ENCODE data around the gene TSPAN17. TPM values are rescaled to one million over a fixed set of nuclear protein-coding genes. Genes with fewer than 3 reads are reported as not detected.

The TSPAN17 gene
- total RNA-seq, 2 donors from 2014 or later: 15.0 to 20.4 TPM

DNA sequence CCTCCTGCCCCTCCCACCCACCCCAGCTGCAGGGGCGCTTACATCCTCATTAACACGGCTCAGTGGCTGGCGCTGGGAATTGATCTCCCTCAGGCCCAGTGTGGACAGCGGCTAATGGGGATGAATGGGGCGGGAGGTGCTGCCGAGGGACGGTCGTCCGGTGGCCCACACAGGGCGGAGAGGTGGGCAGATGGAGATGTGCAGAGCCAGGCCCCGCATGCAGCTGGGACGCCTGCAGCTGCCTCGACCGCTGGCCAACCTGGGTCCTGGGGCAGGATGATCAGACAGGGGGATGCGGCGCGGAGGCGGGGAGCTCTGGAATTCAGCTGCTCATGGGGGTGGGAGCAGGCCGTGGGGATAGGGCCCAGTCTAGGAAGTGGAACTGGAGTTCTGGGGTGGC lies 17.6 kb downstream of the TSPAN17 start:
- Histone ChIP-seq H3K4me3 (no peak overlapping the region), H3K27me3 (no peaks in the 10 kb centered on the region), H3K27ac (no peak overlapping the region), H3K36me3 (no peaks in the 10 kb centered on the region), H3K9me3 (no peaks in the 10 kb centered on the region), H3K4me1 (peaks cover 0 to 4% of the 10 kb centered on the region in 2 donors)
- no peak for DNase-seq (ENCODE audit: low spot score)
- TF ChIP-seq, protein P1, sequence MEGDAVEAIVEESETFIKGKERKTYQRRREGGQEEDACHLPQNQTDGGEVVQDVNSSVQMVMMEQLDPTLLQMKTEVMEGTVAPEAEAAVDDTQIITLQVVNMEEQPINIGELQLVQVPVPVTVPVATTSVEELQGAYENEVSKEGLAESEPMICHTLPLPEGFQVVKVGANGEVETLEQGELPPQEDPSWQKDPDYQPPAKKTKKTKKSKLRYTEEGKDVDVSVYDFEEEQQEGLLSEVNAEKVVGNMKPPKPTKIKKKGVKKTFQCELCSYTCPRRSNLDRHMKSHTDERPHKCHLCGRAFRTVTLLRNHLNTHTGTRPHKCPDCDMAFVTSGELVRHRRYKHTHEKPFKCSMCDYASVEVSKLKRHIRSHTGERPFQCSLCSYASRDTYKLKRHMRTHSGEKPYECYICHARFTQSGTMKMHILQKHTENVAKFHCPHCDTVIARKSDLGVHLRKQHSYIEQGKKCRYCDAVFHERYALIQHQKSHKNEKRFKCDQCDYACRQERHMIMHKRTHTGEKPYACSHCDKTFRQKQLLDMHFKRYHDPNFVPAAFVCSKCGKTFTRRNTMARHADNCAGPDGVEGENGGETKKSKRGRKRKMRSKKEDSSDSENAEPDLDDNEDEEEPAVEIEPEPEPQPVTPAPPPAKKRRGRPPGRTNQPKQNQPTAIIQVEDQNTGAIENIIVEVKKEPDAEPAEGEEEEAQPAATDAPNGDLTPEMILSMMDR (IDR thresholded peaks at IDR 0.05): no peak

- Histone ChIP-seq H3K36me3 (no peaks in the 10 kb centered on the region), H3K4me1 (peaks cover 0 to 4% of the 10 kb centered on the region in 2 donors), H3K4me3 (no peak overlapping the region), H3K9me3 (no peaks in the 10 kb centered on the region), H3K27me3 (no peaks in the 10 kb centered on the region), H3K27ac (no peak overlapping the region)
- DNase-seq (ENCODE audit: low spot score): no peak
- TF ChIP-seq, protein P1 (IDR thresholded peaks at IDR 0.05): no peak
Observed at GRCh38 chr5:176665517-176665916, 18.2 kb downstream of the TSPAN17 start.

GRCh38 chr5:176667637-176668036 lies 20.4 kb downstream of the TSPAN17 start:
- H3K27me3 ChIP-seq: no peaks in the 10 kb centered on the region
- TF ChIP-seq, protein P1 (IDR thresholded peaks at IDR 0.05): no peak
- H3K27ac ChIP-seq: no peak overlapping the region
- no peak overlapping the region for H3K4me3 ChIP-seq
- no peak for DNase-seq (ENCODE audit: low spot score)
- H3K36me3 ChIP-seq: no peaks in the 10 kb centered on the region
- no peaks in the 10 kb centered on the region for H3K4me1 ChIP-seq
- no peaks in the 10 kb centered on the region for H3K9me3 ChIP-seq

DNA sequence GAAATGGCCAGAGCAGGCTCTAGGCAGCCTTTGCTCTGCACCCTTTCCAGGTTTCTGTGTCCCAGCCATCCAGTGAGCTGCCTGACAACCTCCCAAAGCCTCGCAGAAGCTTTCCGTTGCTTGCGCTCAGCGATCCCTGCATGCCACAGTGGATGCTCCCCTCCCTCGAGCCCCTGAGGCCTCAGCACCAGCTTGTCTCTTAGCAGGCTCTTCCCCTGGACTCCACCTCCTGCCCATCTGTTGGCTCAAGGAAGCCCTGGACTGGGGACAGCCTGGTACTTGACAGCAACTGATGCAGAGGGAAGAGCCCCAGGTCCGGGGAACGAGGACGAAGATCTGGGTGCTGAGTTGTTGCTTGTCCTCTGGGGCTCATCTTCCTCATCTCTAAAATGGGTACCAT lies 23.2 kb downstream of the TSPAN17 start:
- Histone ChIP-seq H3K36me3 (no peaks in the 10 kb centered on the region), H3K9me3 (no peaks in the 10 kb centered on the region), H3K27ac (no peak overlapping the region), H3K4me3 (no peak overlapping the region), H3K4me1 (no peaks in the 10 kb centered on the region), H3K27me3 (no peaks in the 10 kb centered on the region)
- TF ChIP-seq, protein P1 (IDR thresholded peaks at IDR 0.05): no peak
- DNase-seq (ENCODE audit: low spot score): no peak

DNA sequence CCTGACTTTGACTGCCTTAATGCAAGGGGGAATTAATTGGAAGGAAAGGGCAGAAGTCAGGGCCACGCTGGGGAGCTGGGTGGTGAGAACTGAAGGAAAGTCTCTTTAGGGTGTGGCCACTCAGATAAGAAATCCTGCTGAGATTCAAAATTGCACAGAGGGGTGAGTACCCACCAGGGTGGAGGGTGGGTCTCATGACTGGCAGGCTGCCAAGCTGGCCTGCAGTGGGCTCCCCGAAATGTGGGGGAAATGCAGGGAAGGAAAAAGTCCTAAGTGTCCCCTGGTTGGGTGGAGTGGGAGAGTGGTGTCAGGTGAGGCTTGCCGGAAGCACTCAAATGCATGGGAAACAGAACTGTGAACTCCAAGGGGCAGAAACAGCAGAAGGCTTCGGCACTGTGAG lies 24.1 kb downstream of the TSPAN17 start:
- H3K27ac ChIP-seq: no peak overlapping the region
- no peaks in the 10 kb centered on the region for H3K36me3 ChIP-seq
- DNase-seq (ENCODE audit: low spot score): no peak
- no peak overlapping the region for H3K4me3 ChIP-seq
- TF ChIP-seq, protein P1 (IDR thresholded peaks at IDR 0.05): no peak
- no peaks in the 10 kb centered on the region for H3K27me3 ChIP-seq
- H3K9me3 ChIP-seq: no peaks in the 10 kb centered on the region
- peaks cover 0 to 9% of the 10 kb centered on the region in 2 donors for H3K4me1 ChIP-seq

Measured in right atrium auricular region (tissue), 2 donors.